Keratinocyte (primary cell): ENCODE data around the gene VOPP1.

Experiments used
- EZH2 ChIP-seq: IDR thresholded peaks from one replicate; pipeline ENCODE4 v1.6.1; 2012; ENCODE audit warnings: inconsistent platforms, mild to moderate bottlenecking, low read length, moderate library complexity
- TF ChIP-seq, protein P1 (sequence below), 3 experiments: IDR thresholded peaks in 1 of 3; conservative IDR thresholded peaks in 1 of 3; optimal IDR thresholded peaks in 1 of 3; 2 replicates in 2 of 3; 3 replicates in 1 of 3; pipeline versions ENCODE3 to v1.5.1; 2011; ENCODE audit warnings: low read length in 3 of 3, mild to moderate bottlenecking in 3 of 3, moderate library complexity in 2 of 3, control low read depth in 1 of 3, inconsistent platforms in 1 of 3; ENCODE audit not compliant: insufficient read depth in 2 of 3; ENCODE audit errors: extremely low read depth in 1 of 3

DNA sequence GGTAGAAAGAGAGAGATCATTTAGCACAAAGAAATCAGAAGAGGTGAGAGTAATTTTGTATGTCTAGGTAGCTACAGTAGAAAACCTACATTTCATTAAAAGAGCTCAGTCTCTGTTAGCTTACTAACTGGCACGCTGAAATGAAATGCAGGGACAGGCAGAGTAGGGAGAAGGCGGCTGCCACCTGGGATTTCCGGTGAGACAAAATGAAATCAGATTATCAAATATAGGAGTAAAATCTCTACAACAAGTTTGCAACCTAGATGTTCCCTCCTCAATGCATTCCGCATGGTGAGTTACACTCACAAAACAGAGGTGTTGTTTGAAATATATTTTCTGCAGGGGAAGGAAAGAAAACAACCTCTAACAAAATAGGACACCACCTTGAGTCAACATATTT lies 55.9 kb downstream of the VOPP1 start:
- TF ChIP-seq, protein P1, sequence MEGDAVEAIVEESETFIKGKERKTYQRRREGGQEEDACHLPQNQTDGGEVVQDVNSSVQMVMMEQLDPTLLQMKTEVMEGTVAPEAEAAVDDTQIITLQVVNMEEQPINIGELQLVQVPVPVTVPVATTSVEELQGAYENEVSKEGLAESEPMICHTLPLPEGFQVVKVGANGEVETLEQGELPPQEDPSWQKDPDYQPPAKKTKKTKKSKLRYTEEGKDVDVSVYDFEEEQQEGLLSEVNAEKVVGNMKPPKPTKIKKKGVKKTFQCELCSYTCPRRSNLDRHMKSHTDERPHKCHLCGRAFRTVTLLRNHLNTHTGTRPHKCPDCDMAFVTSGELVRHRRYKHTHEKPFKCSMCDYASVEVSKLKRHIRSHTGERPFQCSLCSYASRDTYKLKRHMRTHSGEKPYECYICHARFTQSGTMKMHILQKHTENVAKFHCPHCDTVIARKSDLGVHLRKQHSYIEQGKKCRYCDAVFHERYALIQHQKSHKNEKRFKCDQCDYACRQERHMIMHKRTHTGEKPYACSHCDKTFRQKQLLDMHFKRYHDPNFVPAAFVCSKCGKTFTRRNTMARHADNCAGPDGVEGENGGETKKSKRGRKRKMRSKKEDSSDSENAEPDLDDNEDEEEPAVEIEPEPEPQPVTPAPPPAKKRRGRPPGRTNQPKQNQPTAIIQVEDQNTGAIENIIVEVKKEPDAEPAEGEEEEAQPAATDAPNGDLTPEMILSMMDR (optimal IDR thresholded peaks at IDR 0.05 in 1 of 3, IDR thresholded peaks at IDR 0.05 in 1 of 3, conservative IDR thresholded peaks at IDR 0.05 in 1 of 3; ENCODE audit: extremely low read depth in 1 of 3, insufficient read depth in 2 of 3, low read length in 3 of 3) = no peak
- TF ChIP-seq EZH2 = no peak
